SU-DHL-6 (cell line): Measurements from ENCODE around the gene MARCKS.

Experiments used
- CTCF ChIP-seq: fragments of 200-600 bp; sonication (generic); IDR thresholded peaks from one replicate; pipeline ENCODE4 v1.5.1; 2017; ENCODE audit warnings: antibody characterized with exemption, mild to moderate bottlenecking, low read length, moderate library complexity; ENCODE audit not compliant: insufficient read depth, poor library complexity, severe bottlenecking
- EZH2phosphoT487 ChIP-seq: fragments of 200-600 bp; sonication (generic), shearing (Covaris generic); conservative IDR thresholded peaks from 2 replicates; pipeline ENCODE4 v1.6.1; 2018; ENCODE audit warnings: mild to moderate bottlenecking, antibody characterized with exemption, low read length, moderate library complexity, mixed read lengths

DNA sequence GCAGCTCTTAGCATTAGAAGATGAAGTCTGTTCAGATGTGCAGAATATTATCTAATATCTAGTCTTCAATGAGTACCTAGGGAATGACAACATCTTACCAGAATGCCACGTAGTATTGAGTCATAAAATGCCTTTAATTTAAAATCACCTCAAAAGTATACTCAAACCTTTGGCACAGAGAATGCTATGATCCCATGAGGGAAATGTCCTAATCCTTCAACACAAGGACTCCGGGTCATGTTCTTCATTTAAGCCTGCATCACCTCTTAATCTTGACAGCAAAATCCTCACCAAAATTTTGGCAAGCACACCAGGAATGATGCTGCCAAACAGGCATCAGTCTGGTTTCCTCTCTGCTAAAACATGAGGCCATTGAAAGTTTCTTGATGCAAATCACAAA lies 23.6 kb upstream of the MARCKS start:
- TF ChIP-seq CTCF, result no peak
- TF ChIP-seq EZH2phosphoT487, result no peak
